ENCODE data around the gene USP46.

USP46 gene

DNA sequence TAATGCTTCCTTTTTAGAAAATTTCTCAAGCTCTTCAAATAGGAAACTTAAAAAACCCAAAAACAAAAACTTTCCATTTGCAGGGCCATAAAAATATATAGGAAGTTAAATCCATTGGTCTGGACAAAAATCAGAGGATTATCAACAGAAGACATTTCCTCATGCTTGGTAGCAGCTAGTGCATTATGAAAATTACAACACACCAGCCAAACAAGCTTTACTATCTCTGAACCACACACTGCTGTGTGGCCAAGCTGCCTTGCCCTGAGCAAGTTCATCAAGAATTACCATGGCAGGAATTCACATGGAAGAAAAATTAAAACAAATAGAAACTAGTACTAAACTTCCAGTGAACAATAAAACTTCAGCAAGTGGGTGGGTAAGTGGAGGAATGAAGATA lies 3.6 kb downstream of the USP46 start:
- no peak for DNase-seq

DNA sequence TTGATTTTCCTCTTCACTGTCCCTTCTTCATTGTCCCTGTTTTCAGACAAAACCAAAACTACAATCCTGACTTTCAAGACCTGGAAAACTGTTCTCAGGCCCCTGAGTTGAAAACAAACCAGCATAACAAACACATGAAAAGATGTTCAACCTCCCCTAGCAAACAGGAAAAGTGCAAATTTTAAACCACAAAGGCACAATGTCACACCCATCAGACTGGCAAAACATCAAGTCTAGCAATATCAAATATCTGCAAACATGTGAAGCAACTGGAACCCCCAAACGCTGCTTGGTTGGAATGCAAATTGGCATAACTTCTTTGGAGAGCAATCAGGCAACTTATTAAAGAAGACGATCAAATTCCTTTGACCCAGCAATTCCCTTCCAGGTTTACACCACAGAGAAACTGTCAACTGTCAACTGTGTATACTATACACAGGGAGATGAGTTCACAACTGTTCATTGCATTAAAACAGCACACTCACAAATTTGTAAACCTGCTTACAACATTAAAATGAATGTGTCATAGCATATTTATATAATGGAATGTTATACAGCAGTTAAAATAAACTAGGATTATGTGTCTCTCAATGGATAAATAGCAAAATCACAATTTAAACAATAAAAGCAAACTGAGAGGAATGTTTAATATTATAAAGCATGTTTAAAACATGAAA lies 7.0 kb downstream of the USP46 start:
- DNase-seq, result no peak

DNA sequence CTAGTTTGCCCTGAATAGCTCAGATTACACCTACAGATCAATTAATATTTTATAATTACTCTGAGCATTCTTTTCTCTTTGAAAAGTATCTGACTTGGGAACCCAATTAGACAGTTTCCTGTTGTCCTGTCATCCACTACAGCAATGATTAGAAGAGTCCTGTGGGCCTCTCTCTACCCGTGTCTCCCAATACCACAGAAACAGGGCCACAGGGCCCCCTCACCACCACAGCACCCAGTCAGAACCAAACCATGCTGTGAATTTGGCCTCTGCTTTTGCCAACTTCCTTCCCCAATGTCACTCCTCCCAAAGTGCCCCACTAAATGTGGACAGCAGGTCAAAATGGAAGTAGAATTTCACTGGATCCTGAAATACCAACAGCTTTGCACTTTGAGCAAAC lies 10.3 kb downstream of the USP46 start:
- DNase-seq, result no peak

DNA sequence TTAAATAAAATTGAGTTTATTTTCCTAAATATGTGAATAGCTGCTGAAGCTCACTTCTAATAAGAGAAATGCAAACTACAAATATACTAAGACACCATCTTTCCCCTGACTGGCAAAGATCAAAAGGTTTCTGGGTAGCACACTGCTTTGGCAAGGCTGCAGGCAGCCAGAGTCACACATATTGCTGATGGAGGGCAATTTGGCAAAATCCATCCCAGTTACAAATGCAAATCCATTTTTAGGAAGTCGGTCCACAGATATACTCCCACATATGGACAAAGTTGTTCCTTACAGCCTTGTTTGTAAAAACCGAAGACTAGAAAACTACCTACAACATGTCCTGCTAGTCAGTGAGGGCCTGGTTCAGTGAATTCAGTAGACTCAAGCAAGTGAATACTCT lies 12.4 kb downstream of the USP46 start:
- DNase-seq, result no peak

DNA sequence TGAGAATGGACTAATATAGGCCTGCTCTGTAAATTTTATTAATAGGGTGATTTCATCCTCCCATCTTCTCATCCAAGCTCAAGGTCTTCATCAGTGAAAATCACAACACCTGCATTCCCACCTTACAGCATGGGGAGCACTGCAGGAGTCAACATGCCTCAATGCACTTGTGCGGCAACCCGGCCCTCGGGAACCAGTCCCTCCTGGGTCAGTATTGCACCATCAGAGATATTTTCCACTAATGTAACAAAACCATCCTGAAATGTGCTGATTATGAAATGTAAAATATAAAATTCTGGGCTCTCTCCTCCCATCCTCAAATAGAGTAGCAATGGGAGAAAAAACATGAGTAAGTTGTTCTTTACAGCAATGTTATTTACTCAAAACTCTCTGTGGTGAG lies 13.0 kb downstream of the USP46 start:
- no peak for DNase-seq

DNA sequence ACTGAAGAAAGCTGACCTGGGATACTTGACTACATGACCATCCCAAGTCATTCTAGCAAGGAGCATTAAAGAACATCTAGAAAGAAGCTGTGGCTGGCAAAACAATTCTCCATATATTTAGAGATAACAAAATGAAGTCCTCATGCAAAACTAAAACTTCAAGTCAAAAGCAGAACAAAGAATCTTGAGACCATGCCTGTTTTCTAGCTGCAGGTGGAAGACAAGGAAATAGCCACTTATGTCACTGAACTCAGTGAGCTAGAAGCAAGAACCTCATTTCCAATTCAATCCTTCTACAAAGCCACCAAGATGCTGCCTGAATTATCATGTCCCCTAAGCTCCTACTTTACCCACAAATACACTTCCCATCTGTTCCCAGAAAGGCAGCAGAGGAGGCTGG lies 13.8 kb downstream of the USP46 start:
- no peak for DNase-seq

DNA sequence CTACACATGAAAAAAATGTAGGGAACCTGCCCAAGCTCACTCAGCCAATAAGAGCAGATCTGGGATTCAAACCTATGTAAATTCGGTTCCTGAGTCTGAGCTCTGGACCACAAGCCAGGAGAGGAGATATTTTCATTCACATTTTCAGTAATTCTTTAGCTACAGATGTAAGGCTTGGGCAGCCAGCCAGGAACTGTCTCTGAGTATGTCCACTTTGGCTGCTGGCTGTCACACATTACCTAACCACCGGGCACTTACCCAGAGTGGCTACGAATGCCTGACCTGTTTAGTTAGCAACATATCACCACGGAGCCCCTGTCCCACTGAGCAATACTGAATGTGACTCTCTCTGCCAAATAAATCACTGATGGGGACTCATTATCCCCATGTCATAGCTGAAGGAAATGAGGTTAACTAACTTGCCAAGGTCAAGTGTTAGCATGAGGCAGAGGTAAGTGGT lies 15.3 kb downstream of the USP46 start:
- peak; percentile 77 for DNase-seq

DNA sequence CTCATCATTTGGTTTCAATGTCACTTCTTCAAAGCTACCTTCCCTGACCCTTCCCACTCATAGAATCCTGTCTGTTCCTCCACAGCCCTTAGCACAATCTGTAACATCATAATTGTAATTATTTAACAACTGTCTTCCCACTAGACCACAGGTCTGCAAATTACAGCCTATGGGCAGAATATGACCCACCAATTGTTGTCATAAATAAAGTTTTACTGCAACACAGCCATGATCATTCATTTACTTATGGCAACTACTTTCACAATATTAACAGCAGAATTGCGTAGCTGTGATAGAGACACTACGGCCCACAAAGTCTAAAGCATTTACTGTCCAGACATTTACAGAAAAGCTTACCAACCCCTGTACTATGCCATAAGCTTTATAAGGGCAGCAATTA lies 15.9 kb downstream of the USP46 start:
- DNase-seq, result no peak

DNA sequence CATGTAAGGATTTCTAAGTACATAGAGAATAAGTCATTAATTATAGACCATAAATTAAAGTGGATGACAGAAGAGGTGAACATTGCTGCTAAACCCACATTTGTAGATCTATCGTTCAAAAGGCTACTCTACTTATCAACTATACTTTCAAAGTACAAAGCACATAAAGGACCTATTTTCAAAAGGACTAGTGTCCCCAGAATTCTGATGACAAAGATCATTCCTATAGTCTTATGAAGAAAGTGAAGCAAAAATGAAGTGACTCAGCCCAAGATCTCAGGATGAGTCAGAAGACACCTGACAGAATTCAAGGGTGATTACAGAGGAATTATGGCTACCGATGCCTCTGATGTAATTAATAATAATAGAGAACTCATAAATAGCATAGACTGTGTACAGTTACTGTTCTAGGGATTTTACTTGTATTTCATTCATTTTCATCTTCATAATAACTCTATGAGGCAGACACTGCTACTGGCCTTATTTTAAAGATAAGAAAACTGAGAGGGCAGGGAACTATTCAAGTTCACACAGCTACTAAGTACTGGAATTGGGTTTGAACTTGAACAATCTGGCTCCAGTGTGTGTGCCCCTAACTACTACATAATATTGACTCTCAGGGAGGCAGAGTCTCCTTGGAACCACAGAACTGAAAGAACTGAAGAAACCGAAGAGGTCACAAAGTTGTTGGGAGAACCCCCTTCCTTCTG lies 17.1 kb downstream of the USP46 start:
- DNase-seq, result no peak

DNA sequence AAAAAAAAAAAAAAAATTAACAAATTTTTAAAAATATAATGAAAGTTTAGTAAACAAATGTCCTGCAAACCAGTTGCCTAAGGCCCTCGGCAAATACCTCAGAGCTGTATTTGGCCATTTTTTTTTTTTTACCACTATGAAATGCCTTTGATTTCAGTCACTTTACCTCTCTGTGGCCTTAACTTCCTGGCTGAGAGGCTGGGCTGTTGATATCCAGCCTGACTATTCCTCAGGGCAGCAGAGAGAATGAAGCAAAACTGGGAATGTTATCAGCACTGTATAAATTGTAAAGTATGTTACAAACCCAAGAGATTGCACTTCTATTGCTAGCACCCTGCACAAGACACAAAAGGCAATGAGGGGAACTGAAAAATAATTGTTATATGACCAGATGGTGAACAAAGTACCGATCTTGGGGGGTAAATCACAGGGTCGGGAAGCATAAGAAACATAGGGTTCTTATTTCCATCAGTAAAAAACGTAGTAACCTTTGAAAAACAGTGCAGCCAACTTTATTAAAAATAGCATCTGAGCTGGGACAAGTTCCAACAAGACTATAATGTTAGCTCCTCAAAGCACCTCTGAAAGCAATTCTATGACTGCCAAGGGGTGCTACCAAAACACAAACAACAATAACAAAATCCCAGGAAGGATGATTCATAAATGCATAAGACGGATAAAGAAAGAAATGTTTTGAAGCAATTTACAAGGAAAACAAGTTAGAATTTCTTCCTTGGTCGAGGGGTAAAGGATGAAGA lies 18.1 kb downstream of the USP46 start:
- no peak for DNase-seq

DNA sequence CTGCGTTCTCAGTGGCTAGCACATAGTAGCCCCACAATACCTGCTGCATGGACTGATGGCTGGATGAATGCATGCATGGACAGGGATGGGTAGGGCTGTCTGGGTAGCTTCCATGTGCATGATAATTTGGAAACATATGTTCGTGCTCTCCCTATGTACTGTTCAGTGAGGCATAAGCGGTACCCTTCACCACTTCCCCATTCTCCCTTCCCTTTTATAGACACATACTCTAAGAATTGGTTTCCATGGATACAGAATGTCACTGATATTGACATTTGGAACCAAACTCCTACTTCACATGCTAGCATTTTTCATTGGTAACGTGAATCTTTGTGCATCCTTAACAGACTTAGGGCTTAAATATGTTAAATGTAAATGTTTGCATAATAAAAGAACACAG lies 20.4 kb downstream of the USP46 start:
- no peak for DNase-seq

DNA sequence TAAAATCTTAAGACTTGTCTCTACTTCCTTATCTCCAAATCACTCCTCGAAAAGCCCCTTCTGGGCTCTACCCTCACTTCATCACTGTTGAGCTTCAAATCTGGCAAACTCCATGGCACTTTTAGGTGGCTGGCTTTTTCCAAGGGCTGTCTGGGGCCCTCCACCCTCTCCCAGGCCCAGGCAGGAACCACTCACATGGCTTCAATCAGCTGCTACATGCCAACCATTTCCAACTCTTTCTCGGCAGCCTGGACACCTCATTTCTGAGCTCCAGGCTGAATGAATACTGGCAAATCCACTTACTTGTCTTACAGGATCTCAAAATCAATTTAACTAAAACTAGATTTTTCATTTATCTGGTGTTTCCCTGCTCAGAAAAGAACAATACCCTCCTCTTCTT lies 22.0 kb downstream of the USP46 start:
- no peak for DNase-seq

DNA sequence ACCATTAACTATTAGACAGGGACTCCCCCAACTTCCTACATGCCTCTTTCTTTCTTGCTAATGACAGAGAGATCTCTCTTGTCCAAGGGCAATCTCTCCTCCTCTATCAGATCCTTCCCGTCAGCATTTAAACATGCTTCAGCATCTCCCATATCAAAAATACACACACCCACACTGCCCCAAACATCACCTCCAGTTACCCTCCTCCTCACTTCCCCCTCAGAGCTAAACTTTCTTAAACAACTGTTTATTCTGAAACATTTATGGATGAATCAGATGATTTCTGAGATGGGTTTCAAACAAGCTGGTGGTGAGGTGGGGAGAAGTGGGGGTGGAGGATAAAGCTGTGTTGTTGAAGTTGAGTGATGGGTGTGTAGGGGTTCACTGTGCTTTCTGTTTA lies 23.5 kb downstream of the USP46 start:
- DNase-seq, result no peak

DNA sequence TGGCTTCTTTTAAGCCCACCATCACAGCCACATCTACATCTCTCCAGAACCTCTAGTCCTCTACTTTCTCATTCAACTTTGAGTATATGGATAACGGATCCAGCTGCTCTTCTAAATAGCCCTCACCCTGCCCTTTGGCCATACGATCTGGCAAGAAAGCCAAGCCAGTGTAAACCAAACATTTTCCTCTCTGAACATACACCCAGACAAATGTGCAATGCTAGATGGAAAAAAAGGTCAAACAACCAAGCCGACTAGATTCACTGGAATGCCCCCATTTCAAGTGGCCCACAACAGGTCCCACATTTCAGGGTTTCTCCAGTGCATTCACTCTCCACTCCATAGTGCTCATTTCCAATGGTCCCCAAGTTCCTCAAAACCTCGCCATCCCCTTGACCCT lies 24.0 kb downstream of the USP46 start:
- DNase-seq, result no peak

DNA sequence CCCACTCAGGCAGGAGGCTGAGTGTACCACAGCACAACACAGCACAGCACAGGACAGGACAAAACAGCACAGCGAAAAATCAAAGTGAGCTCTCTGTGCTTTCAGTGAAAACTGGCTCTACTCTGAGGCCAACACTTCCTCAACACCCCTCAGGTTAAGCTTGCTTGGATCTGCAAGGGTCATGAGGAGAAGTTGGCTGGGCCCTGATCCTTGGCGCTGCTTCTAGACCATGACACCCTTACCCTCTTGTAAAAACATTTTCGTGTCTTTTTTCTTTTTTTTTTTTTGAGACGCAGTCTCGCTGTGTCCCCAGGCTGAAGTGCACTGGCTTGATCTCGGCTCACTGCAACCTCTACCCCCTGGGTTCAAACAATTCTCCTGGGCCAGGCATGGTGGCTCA lies 25.3 kb downstream of the USP46 start:
- no peak for DNase-seq

DNA sequence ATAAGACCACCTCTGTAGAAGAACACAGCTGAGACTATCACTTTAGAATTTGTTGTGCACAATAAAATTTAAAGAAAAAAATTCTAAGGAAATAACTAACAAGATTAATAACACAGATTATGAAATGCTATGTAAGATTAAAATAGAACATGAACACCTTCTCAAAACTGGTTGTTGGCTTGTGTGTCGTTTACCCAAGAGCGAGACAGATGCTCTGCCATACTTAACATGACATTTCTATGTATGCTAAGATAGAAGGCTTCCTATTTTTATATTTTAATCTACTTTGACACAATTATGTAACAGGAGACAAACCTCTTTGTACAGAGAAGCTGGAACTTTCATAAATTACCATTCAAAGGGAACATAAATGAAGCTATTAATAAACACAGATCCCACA lies 30.1 kb downstream of the USP46 start:
- no peak for DNase-seq

DNA sequence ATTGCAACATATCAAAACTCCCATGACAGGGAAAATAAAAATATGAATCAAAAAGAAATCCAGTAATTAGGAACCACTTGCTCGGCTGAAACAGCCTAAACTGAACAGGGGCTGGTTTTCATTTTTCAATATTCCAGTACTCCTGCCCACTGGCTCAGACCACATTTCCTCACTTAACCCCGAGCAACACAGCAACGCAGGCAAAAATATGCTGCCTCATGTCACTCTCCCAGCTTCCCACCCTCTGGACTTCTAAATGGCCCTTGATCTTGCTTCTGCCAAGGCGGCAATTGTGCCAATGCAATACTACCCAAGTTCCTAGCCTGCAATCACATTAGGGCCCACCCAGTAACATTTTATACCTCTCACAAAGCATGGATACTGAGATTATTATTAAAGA lies 30.6 kb downstream of the USP46 start:
- DNase-seq, result peak; percentile 28

DNA sequence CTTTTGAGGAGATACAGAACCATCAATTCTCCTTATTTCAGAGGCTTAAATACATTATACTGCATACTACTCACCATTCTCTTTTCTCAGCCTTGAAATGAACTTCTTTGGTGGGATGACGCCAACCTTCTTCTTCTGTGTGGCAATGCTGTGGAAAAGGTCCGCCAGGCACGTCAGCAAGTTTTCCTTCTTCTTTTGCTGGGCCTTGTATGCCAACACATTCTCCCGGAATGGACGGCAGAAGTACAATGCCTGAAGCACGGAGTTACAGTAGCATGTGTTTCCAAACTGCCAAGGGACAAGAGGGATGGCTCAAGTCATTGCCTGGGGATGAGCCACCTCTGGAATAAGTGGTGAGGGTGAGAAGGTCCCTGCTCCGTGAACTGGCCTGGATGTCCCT lies 31.2 kb downstream of the USP46 start:
- DNase-seq, result no peak

DNA sequence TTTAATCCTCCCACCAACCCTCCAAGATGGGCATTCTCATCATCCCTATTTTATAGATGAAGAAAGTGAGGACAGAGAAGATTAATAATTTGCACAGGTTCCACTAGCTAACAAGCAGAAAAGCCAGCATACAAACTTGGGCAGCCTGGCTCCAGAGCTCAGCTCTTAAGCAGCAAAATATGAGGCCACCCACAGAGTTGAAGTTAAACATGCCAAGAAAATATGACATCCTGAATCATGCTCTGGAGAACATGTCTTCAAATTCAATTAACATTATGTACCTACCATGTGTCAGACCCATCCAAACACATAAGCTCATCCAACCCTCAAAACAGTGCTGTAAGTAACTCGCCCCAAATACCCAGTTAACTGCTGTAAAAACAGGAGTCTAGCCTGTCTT lies 33.9 kb downstream of the USP46 start:
- no peak for DNase-seq

DNA sequence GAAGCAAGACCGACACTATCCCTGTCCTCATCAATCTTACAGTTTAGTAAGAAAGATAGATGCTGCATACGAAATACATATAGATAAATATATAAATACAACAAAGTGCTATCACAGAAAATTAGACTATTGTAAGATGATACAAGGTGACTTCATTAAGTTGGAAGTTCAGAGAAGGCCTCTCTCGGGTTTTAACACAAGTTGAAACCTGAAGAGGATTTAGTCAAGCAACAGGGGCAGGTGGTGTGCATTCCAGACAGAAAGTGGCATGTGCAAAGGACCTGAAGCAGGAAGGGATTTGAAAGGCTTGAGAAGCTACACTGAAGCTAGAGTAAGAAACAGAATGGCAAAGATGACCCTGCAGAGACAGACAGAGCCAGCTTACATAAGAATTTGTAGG lies 36.5 kb downstream of the USP46 start:
- no peak for DNase-seq

DNA sequence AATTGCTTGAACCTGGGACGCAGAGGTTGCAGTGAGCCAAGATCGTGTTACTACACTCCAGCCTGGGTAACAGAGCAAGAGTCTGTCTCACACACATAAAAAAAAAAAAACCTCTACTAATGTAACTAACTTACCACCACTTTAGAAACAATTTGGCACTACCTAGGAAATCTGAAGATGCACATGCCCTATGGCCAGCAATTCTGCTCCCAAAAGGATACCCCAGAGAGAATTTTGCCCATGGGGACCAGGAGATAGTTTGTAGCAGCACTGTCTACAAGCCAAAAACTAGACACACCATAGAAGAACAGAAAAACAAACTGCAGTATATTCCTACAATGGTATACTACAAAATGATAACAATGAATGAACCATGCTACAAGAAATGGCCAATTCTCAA lies 37.5 kb downstream of the USP46 start:
- DNase-seq, result no peak

DNA sequence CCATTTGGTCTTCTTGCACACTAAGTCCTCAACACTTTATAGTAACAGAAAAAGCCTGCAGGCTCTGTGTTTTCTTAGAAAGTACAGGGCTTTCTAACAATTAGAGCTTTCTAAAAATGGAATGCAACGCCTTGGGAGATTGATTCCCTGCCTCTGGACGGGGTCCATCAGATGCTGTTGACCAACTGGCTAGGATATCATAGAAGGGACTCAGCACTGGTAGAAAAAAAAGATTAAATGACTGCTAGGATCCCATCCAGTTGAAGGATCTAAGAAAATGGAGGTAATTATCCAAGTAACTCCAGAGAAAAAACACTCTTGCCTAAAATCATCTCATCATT lies 39.5 kb downstream of the USP46 start:
- no peak for DNase-seq

DNA sequence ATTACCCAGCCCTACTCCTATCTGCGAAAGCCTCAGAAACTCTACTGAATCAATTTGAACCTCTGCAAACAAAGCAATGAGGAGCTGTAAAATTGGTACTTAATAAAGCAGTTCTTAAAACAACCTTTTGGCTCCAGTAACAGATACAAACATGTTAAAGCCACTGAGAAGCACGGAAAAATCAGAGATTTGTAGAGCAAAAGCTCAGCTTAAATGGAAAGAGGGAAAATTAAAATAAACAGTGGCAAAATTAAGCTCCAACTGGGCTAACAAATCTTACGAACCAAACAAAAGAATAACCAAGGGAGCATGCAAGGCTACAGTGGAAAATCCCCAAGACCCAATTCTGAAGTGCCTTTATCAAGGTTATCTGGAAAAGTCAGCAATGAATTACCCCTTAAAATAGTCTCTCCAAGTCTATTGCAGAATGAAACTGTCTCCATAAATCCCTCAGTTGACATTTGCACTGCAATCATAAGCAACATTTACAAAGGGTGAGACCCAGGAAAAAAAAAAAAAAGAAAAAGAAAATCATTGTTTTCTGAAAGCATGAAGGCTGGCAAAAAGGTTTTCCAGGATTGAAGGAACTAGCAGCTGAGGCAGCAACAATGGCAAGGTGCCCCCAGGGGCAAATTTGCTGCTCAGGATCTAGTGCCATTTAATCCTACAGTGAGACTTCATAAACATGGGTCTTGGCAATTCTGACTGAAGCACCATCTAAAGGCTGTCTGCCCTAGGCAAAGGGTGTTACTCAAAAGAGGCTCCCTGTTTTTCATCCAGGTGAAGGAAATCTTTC lies 40.1 kb downstream of the USP46 start:
- DNase-seq, result no peak
